Measurements from ENCODE around the gene TNS1.

- no peak for TF ChIP-seq POLR2A (IDR thresholded peaks at IDR 0.05)
- TF ChIP-seq CTCF (IDR thresholded peaks at IDR 0.05), result no peak
These were observed 185.1 kb downstream of the TNS1 start for GRCh38 chr2:217817466-217818292.
